OCI-LY1 (cell line): ENCODE measurements around the gene WFDC1.

Experiments
- H2AFZ ChIP-seq: fragments of 200-600 bp; sonication (generic), shearing (Covaris generic); 2 replicates; pipeline ENCODE4 v1.6.0; 2014; ENCODE audit warnings: antibody characterized with exemption, mild to moderate bottlenecking, low read length
- H3F3A ChIP-seq: fragments of 200-600 bp; sonication (generic), shearing (Covaris generic); 2 replicates; pipeline ENCODE4 v1.6.0; 2014; ENCODE audit warnings: mild to moderate bottlenecking, antibody characterized with exemption, low read length, moderate library complexity; ENCODE audit not compliant: insufficient read depth
- H3K27ac ChIP-seq: fragments of 200-600 bp; sonication (generic); 2 replicates; pipeline ENCODE4 v1.5.1; 2014; ENCODE audit warnings: low read length, mixed run types, mild to moderate bottlenecking, low read depth; ENCODE audit not compliant: poor library complexity, severe bottlenecking
- H3K27me3 ChIP-seq: fragments of 200-600 bp; sonication (generic); 2 replicates; pipeline ENCODE4 v1.6.0; 2014; ENCODE audit warnings: antibody characterized with exemption, mild to moderate bottlenecking, low read length, moderate library complexity; ENCODE audit not compliant: insufficient read depth
- H3K36me3 ChIP-seq: fragments of 200-600 bp; sonication (generic); 2 replicates; pipeline ENCODE4 v1.6.1; 2014; ENCODE audit warnings: mild to moderate bottlenecking, antibody characterized with exemption, low read length, moderate library complexity, mixed read lengths; ENCODE audit not compliant: insufficient read depth
- H3K4me1 ChIP-seq: fragments of 200-600 bp; sonication (generic); 2 replicates; pipeline ENCODE4 v1.5.1; 2014; ENCODE audit warnings: mild to moderate bottlenecking, low read length, moderate library complexity; ENCODE audit not compliant: insufficient read depth, severe bottlenecking
- H3K4me2 ChIP-seq: fragments of 200-600 bp; sonication (generic), shearing (Covaris generic); 2 replicates; pipeline ENCODE4 v1.6.1; 2014; ENCODE audit warnings: low read length
- H3K4me3 ChIP-seq: fragments of 200-600 bp; sonication (generic); 2 replicates; pipeline ENCODE4 v1.5.1; 2014; ENCODE audit warnings: low read length, low read depth, mild to moderate bottlenecking, mixed read lengths; ENCODE audit not compliant: poor library complexity, severe bottlenecking
- H3K79me2 ChIP-seq: fragments of 200-600 bp; shearing (Covaris generic); 2 replicates; pipeline ENCODE4 v1.6.1; 2016; ENCODE audit warnings: mixed run types, low read length, mixed read lengths; ENCODE audit not compliant: insufficient read depth
- H3K9ac ChIP-seq: fragments of 200-600 bp; sonication (generic), shearing (Covaris generic); 2 replicates; pipeline ENCODE4 v1.6.1; 2014; ENCODE audit warnings: mild to moderate bottlenecking, low read length, mixed read lengths
- H3K9me2 ChIP-seq: fragments of 200-600 bp; sonication (generic), shearing (Covaris generic); 2 replicates; pipeline ENCODE4 v1.6.1; 2014; ENCODE audit warnings: low read depth, mild to moderate bottlenecking, low read length, mixed read lengths
- H3K9me3 ChIP-seq: fragments of 200-600 bp; shearing (Covaris generic); 2 replicates; pipeline ENCODE4 v1.6.1; 2014; ENCODE audit warnings: low read length, mixed read lengths
- H4K20me1 ChIP-seq: fragments of 200-600 bp; sonication (generic), shearing (Covaris generic); 2 replicates; pipeline ENCODE4 v1.6.0; 2016; ENCODE audit warnings: mild to moderate bottlenecking, low read length; ENCODE audit not compliant: insufficient read depth
- EZH2 ChIP-seq: fragments of 200-600 bp; sonication (generic), shearing (Covaris generic); IDR thresholded peaks from 2 replicates; pipeline ENCODE4 v1.8.0; 2017; ENCODE audit warnings: borderline replicate concordance, mixed run types, mild to moderate bottlenecking, antibody characterized with exemption, low read length, moderate library complexity, mixed read lengths
- TF ChIP-seq, protein P1 (sequence below): fragments of 200-600 bp; sonication (generic), shearing (Covaris generic); IDR thresholded peaks from 2 replicates; pipeline ENCODE4 v1.5.1; 2017; ENCODE audit warnings: mild to moderate bottlenecking, antibody characterized with exemption, low read length, moderate library complexity, mixed read lengths

Gene WFDC1

DNA sequence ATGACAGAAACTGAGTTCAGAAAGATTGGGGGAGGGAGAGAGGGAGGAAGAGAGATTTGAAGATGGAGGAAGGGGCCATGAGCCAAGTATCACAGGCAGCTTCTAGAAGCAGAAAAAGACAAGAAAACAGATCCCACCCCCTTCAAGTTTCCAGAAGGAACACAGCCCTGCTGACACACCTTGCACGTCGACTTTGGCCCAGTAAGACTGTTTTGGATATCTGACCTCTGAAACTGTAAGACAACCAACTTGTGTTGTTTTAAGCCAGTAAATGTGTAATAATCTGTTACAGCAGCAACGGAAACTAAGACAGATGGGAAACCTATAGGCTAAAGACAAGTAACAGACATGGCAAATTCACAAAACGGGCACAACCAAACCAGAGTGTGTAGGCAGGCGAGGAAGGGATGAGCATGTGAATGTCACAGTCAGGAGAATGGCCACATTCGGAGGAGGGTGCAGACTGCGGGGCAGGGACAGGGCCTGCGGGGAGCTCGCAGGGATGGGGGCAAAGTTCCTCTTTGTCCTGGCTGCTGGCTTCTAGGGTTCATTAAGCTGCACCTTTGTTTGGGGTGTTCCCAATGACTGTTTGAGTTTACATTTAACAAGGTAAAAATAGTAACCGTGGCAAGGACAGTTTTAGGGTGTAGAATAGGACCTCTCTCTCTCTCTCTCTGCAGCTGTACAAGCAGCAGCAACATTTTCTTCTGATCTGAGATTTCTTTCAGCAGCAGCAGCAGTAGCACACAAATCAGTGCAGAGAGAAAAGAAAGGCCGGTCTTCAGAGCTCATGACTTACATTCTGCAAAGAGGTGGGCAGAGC is 55.4 kb downstream of the WFDC1 start:
- Histone ChIP-seq H4K20me1 (no peaks in the 10 kb centered on the region), H2AFZ (no peak overlapping the region), H3K36me3 (no peaks in the 10 kb centered on the region), H3K9me2 (no peaks in the 10 kb centered on the region), H3K4me2 (no peak overlapping the region), H3K4me1 (no peaks in the 10 kb centered on the region), H3K27me3 (0 out of 2 replicates have a peak, but pooled peaks cover 4% of the 10 kb centered on the region), H3K79me2 (no peaks in the 10 kb centered on the region), H3K9ac (no peak overlapping the region), H3K4me3 (no peak overlapping the region), H3K9me3 (no peaks in the 10 kb centered on the region), H3F3A (no peaks in the 10 kb centered on the region), H3K27ac (no peak overlapping the region)
- TF ChIP-seq, protein P1, sequence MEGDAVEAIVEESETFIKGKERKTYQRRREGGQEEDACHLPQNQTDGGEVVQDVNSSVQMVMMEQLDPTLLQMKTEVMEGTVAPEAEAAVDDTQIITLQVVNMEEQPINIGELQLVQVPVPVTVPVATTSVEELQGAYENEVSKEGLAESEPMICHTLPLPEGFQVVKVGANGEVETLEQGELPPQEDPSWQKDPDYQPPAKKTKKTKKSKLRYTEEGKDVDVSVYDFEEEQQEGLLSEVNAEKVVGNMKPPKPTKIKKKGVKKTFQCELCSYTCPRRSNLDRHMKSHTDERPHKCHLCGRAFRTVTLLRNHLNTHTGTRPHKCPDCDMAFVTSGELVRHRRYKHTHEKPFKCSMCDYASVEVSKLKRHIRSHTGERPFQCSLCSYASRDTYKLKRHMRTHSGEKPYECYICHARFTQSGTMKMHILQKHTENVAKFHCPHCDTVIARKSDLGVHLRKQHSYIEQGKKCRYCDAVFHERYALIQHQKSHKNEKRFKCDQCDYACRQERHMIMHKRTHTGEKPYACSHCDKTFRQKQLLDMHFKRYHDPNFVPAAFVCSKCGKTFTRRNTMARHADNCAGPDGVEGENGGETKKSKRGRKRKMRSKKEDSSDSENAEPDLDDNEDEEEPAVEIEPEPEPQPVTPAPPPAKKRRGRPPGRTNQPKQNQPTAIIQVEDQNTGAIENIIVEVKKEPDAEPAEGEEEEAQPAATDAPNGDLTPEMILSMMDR = no peak
- TF ChIP-seq EZH2 = no peak

DNA sequence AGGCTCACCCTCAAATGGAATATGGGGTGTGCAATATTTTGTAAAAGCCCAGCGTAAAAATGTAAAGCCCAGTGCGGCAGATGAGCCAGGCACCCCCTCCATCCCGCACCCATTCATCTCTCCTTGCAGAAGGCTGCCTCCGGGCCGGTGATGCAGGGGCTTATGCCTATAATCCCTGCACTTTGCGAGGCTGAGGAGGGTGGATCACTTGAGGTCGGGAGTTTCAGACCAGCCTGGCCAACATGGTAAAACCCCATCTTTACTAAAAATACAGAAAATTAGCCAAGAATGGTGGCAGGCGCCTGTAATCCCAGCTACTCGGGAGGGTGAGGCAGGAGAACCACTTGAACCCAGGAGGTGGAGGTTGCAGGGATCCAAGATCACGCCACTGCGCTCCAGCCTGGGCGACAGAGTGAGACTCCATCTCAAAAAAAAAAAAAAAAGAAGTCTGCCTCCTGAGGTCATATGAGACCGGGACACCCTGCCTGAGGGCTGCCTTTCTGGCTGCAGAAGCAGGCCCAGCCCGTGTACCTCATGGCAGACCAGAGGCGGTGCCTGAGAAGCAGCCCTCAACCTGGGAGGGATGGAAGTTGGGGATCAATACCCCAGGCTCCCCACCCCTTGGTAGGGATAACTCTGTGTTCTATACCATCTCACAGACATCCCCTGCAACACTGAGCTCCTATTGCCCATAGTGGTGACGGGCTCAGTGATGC is 56.2 kb downstream of the WFDC1 start:
- Histone ChIP-seq H3K9me2 (no peaks in the 10 kb centered on the region), H3K4me2 (no peak overlapping the region), H3K27me3 (0 out of 2 replicates have a peak, but pooled peaks cover 4% of the 10 kb centered on the region), H3K79me2 (no peaks in the 10 kb centered on the region), H2AFZ (no peak overlapping the region), H3K9me3 (no peaks in the 10 kb centered on the region), H3K9ac (no peak overlapping the region), H3F3A (no peaks in the 10 kb centered on the region), H3K4me1 (no peaks in the 10 kb centered on the region), H3K4me3 (no peak overlapping the region), H3K27ac (no peak overlapping the region), H4K20me1 (no peaks in the 10 kb centered on the region), H3K36me3 (no peaks in the 10 kb centered on the region)
- TF ChIP-seq, protein P1 = no peak
- no peak for TF ChIP-seq EZH2

DNA sequence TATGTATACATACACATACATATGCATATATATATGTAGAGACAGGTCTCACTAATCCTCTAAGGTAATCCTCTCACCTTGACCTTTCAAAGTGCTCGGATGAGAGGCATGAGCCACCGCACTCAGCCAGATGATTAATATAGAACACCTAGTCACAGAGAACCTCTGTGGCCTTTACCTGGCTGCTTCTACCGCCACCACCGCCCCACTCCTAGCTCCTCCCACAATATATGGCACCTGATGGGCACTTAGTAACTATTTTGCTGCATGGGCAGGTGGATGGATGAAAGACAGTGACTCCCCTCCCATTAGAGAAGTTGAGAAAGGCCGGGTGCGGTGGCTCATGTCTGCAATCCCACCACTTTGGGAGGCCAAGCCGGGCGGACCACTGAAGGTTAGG is 57.0 kb downstream of the WFDC1 start:
- no peaks in the 10 kb centered on the region for H3K79me2 ChIP-seq
- no peak for TF ChIP-seq EZH2
- TF ChIP-seq, protein P1 = no peak
- no peak overlapping the region for H3K27ac ChIP-seq
- H3K4me3 ChIP-seq = no peak overlapping the region
- no peaks in the 10 kb centered on the region for H4K20me1 ChIP-seq
- no peaks in the 10 kb centered on the region for H3K36me3 ChIP-seq
- no peaks in the 10 kb centered on the region for H3K9me2 ChIP-seq
- no peak overlapping the region for H3K9ac ChIP-seq
- no peaks in the 10 kb centered on the region for H3F3A ChIP-seq
- H3K4me1 ChIP-seq = no peaks in the 10 kb centered on the region
- no peak overlapping the region for H2AFZ ChIP-seq
- H3K4me2 ChIP-seq = no peak overlapping the region
- H3K27me3 ChIP-seq = 0 out of 2 replicates have a peak, but pooled peaks cover 4% of the 10 kb centered on the region
- H3K9me3 ChIP-seq = no peaks in the 10 kb centered on the region
